Tibial artery (tissue), 4 donors: ENCODE results near the gene ELAPOR1.

Source experiments
- DNase-seq, 2 donors: peaks; one replicate each; pipeline ENCODE4 v3.0.0-alpha.2; 2019
- H3K27ac ChIP-seq, 2 donors: fragments of 200-600 bp; sonication (generic) in 1 of 2; 1 replicate in 1 of 2; 2 replicates in 1 of 2; pipeline ENCODE4 v1.5.1; 2018 to 2019; ENCODE audit warnings: mild to moderate bottlenecking in 1 of 2
- H3K27me3 ChIP-seq, 2 donors: fragments of 200-600 bp; sonication (generic) in 1 of 2; one replicate each; pipeline versions ENCODE4 v1.5.1 to v1.6.0; 2016 to 2019
- H3K36me3 ChIP-seq, 3 donors: fragments of 200-600 bp; sonication (generic) in 2 of 3; one replicate each; pipeline ENCODE4 v1.5.1; 2016 to 2019; ENCODE audit warnings: mild to moderate bottlenecking in 2 of 3
- H3K4me1 ChIP-seq, 4 donors: fragments of 200-600 bp; sonication (generic) in 2 of 4; 1 replicate in 3 of 4; 2 replicates in 1 of 4; pipeline ENCODE4 v1.5.1; 2016 to 2019
- H3K4me3 ChIP-seq, 2 donors: fragments of 200-600 bp; sonication (generic) in 1 of 2; 1 replicate in 1 of 2; 2 replicates in 1 of 2; pipeline ENCODE4 v1.5.1; 2018 to 2019; ENCODE audit warnings: mild to moderate bottlenecking in 2 of 2
- H3K9me3 ChIP-seq, 3 donors: fragments of 200-600 bp; sonication (generic) in 1 of 3; one replicate each; pipeline ENCODE4 v1.5.1; 2016 to 2019
- intact Hi-C: fragments of 100-400 bp; cut with DNase I; formaldehyde crosslinking; loops from one replicate; pipeline ENCODE4 v1.15.0; 2023; ENCODE audit warnings: low total_unique reads
- TF ChIP-seq, protein P1 (sequence below), 2 experiments: fragments of 200-600 bp in 1 of 2; fragments of 450-650 bp in 1 of 2; IDR thresholded peaks; one replicate each; pipeline ENCODE4 v1.5.1; 2017 to 2019; ENCODE audit warnings: antibody characterized with exemption in 2 of 2, mild to moderate bottlenecking in 1 of 2, moderate library complexity in 1 of 2

ELAPOR1 gene

DNA sequence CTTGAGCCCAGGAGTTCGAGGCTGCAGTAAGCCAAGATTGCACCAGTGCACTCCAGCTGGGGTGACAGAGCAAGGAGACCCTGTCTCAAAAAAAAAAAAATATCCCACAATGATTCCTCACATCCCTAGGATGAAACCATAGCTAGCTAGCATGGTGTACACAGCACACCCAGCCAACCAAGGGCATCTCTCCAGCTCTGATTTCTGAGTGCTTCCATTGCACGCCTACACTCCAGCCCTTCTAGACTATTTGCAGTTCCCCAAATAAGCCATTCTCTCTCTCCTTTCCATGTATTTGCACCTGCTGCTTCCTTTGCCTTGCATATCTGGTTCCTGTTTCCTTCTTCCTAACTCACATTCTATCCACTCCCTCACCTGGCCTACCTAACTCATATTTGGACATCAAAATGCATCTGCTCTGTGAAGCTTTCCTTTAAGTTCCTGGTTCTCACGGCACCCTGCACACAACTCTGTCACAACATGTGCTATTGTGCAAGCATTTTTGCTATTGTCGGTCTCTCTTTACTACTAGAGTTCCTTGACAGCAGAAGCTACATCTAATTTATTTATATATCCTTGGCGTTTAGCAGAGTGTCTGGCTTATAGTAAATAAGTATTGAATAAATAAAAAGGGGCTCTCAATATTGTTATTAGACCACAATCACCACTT lies 2.4 kb upstream of the ELAPOR1 start:
- no peak for DNase-seq
- TF ChIP-seq, protein P1, sequence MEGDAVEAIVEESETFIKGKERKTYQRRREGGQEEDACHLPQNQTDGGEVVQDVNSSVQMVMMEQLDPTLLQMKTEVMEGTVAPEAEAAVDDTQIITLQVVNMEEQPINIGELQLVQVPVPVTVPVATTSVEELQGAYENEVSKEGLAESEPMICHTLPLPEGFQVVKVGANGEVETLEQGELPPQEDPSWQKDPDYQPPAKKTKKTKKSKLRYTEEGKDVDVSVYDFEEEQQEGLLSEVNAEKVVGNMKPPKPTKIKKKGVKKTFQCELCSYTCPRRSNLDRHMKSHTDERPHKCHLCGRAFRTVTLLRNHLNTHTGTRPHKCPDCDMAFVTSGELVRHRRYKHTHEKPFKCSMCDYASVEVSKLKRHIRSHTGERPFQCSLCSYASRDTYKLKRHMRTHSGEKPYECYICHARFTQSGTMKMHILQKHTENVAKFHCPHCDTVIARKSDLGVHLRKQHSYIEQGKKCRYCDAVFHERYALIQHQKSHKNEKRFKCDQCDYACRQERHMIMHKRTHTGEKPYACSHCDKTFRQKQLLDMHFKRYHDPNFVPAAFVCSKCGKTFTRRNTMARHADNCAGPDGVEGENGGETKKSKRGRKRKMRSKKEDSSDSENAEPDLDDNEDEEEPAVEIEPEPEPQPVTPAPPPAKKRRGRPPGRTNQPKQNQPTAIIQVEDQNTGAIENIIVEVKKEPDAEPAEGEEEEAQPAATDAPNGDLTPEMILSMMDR (IDR thresholded peaks at IDR 0.05), result no peak

DNA sequence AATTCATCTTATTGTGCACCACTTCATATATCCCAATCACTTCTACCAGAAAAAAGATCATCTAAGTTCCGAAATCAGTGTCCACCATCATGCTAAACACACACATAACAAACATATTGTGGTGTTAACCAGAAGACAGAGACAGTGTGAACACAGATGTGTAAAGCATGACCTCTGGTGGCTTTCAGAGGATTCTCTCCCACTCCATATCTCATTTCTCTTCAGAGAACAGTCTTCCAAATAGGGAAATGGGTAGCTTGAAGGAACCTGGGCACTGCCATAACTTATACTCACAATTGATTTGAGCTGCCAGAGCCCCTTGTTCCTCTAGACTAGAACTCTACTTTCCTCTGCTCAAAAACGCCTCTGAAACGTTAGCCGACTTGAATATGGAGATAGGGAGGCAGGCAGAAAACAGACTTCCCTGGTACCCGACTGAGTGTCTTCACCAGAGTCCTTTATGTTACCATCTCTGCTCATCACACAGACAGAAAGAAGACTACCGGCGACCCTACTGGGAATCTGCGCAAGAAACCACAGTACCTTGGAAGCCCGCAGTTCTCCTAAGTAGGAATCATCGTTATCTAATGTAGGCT lies 1.8 kb upstream of the ELAPOR1 start:
- TF ChIP-seq, protein P1 (IDR thresholded peaks at IDR 0.05), result no peak
- Histone ChIP-seq H3K27me3 (peaks cover 0 to 45% of the 10 kb centered on the region in 2 donors), H3K4me3 (peak overlapping the region in 1 of 2 donors; percentile 48), H3K9me3 (no peaks in the 10 kb centered on the region), H3K36me3 (no peaks in the 10 kb centered on the region), H3K4me1 (peaks cover 0 to 24% (median 18%) of the 10 kb centered on the region in 4 donors), H3K27ac (no peak overlapping the region)
- intact Hi-C loops, result no loop called here
- DNase-seq, result no peak

More for the DNA sequence above, 2.4 kb upstream of the ELAPOR1 start:
- intact Hi-C loops, result no loop called here
- Histone ChIP-seq H3K27ac (no peak overlapping the region), H3K9me3 (no peaks in the 10 kb centered on the region), H3K36me3 (no peaks in the 10 kb centered on the region), H3K4me1 (peaks cover 0 to 24% (median 18%) of the 10 kb centered on the region in 4 donors), H3K4me3 (no peak overlapping the region), H3K27me3 (peaks cover 0 to 42% of the 10 kb centered on the region in 2 donors)

DNA sequence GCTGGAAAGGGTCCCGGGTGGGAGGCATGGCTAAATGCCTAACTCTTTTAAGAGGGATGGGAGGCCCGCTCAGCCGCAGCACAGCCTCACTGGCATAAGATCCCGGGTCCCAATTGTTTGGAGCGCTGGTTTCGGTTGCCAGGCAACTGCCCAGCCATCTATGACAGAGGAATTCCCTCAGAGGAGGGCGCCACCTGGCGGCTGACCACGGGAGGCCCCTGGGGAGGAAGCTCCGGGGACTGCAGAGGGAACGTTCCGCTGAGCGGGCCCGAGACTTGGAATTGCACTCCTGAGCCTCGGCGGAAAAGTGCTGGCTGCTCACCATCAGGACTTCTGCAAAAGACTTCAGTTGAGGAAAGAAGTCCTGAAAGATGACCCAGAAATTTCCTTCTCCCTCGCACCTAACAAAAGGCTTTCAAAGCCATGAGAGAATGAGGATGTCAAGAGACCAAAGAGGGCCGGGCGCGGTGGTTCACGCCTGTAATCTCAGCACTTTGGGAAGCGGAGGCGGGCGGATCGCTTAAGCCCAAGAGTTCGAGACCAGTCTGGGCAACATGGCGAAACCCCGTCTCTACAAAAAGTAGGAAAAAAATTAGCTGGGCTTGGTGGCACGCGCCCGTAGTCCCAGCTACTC lies 1.1 kb upstream of the ELAPOR1 start:
- Histone ChIP-seq H3K27ac (no peak overlapping the region), H3K4me1 (peaks cover 0 to 24% (median 18%) of the 10 kb centered on the region in 4 donors), H3K36me3 (no peaks in the 10 kb centered on the region), H3K4me3 (peak overlapping the region; percentile 24 to 48), H3K9me3 (no peaks in the 10 kb centered on the region), H3K27me3 (peaks cover 0 to 45% of the 10 kb centered on the region in 2 donors)
- DNase-seq, result peak; percentile 93 to 95
- intact Hi-C loops, result no loop called here
- TF ChIP-seq, protein P1 (IDR thresholded peaks at IDR 0.05), result peak; percentile 88 to 91

DNA sequence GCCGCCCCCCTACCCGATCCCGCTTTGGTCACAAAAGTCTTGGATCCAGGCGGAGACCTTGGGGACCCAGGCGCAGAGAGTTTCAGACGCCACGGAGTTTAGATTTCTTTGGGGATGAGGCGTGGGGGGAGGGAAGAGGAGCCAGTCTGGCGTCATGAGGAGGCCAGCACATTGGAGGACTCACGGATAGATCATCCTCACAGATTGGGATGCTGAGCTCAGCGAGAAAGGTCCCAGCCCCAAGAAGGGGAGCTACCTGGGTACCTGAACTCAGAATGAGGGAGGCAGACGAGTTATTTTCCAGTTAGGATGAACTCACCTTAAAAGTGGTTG lies 393 bp downstream of the ELAPOR1 start:
- TF ChIP-seq, protein P1 (IDR thresholded peaks at IDR 0.05), result no peak
- Histone ChIP-seq H3K27ac (no peak overlapping the region), H3K9me3 (no peaks in the 10 kb centered on the region), H3K4me3 (peak overlapping the region in 1 of 2 donors; percentile 48), H3K36me3 (no peaks in the 10 kb centered on the region), H3K27me3 (peaks cover 0 to 45% of the 10 kb centered on the region in 2 donors), H3K4me1 (peaks cover 0 to 24% (median 18%) of the 10 kb centered on the region in 4 donors)
- intact Hi-C loops, result no loop called here
- no peak for DNase-seq

DNA sequence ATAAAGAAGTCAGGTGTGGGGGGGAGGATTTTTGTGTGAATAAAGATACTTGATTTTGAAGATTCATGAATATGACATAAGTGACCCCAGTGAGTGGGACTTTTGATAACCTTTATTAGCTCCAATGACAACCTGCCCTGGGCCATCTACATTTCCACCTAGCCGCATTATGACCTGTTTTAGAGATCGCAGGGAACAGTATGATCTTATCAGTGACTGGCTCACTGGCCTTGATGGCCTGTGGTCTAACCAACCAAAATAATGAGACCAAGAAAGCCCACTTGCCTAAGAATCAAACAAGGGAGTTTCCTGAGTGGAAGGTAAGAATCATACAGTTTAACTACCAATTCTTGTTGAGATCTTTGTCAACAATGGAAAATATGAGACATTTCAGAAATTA lies 1.8 kb downstream of the ELAPOR1 start:
- H3K36me3 ChIP-seq, result no peaks in the 10 kb centered on the region

More for the DNA sequence above, 1.8 kb downstream of the ELAPOR1 start:
- intact Hi-C loops, result no loop called here
- Histone ChIP-seq H3K27ac (no peak overlapping the region), H3K27me3 (peaks cover 0 to 40% of the 10 kb centered on the region in 2 donors), H3K4me1 (peaks cover 0 to 24% (median 18%) of the 10 kb centered on the region in 4 donors), H3K9me3 (no peaks in the 10 kb centered on the region), H3K4me3 (no peak overlapping the region)
- TF ChIP-seq, protein P1 (IDR thresholded peaks at IDR 0.05), result no peak
- DNase-seq, result no peak
